Kidney epithelial cell (primary cell): ENCODE measurements around the gene CPLANE2. TPM values are rescaled to one million over a fixed set of nuclear protein-coding genes. Genes with fewer than 3 reads are reported as not detected.
"Not testable (repeated sequence)": the region's sequence is repeated elsewhere in the genome, so short reads cannot be mapped to it uniquely, and the experiment has no call there.

Source experiments
- DNase-seq: peaks from one replicate; pipeline ENCODE4 v3.0.0-alpha.2; 2010; ENCODE audit warnings: low read depth
- H3K27me3 ChIP-seq: 2 replicates; pipeline ENCODE4 v1.6.0; 2011; ENCODE audit warnings: low read length; ENCODE audit not compliant: control insufficient read depth, insufficient read depth
- H3K36me3 ChIP-seq: 2 replicates; pipeline ENCODE4 v1.5.1; 2011; ENCODE audit warnings: low read length; ENCODE audit not compliant: control insufficient read depth, insufficient read depth
- H3K4me3 ChIP-seq: 2 replicates; pipeline ENCODE4 v1.5.1; 2011; ENCODE audit warnings: low read depth, mild to moderate bottlenecking, control low read depth, low read length
- CTCF ChIP-seq: IDR thresholded peaks from 2 replicates; pipeline ENCODE4 v1.5.1; 2011; ENCODE audit warnings: mild to moderate bottlenecking, moderate library complexity, low read length, control low read depth, inconsistent platforms; ENCODE audit not compliant: insufficient read depth, poor library complexity, severe bottlenecking
- total RNA-seq: library from RNA; depleted of rRNA; stranded (reverse); fragments of >200 nt; gene quantifications from 2 replicates; pipeline ENCODE4 v1.2.3, GENCODE V29; 2015

Gene CPLANE2
- total RNA-seq, 1 donor from 2014 or later, result 3.5 TPM

GRCh38 chr1:16198444-16199156, 38.4 kb downstream of the CPLANE2 start:
- no peak for DNase-seq
- Histone ChIP-seq H3K27me3 (no peaks in the 10 kb centered on the region), H3K36me3 (no peaks in the 10 kb centered on the region), H3K4me3 (no peak overlapping the region)
- no peak for TF ChIP-seq CTCF

GRCh38 chr1:16196874-16197273, 40.1 kb downstream of the CPLANE2 start:
- H3K4me3 ChIP-seq, result no peak overlapping the region
- no peak for TF ChIP-seq CTCF
- H3K27me3 ChIP-seq, result no peaks in the 10 kb centered on the region
- H3K36me3 ChIP-seq, result no peaks in the 10 kb centered on the region
- no peak for DNase-seq

GRCh38 chr1:16196139-16196538, 40.8 kb downstream of the CPLANE2 start:
- H3K36me3 ChIP-seq, DNase-seq, H3K27me3 ChIP-seq, H3K4me3 ChIP-seq: not testable (repeated sequence)

GRCh38 chr1:16195518-16195905, 41.5 kb downstream of the CPLANE2 start:
- no peaks in the 10 kb centered on the region for H3K27me3 ChIP-seq
- no peaks in the 10 kb centered on the region for H3K36me3 ChIP-seq
- no peak for TF ChIP-seq CTCF
- no peak overlapping the region for H3K4me3 ChIP-seq
- no peak for DNase-seq

GRCh38 chr1:16191916-16192546, 45.0 kb downstream of the CPLANE2 start:
- Histone ChIP-seq H3K4me3 (no peak overlapping the region), H3K27me3 (no peaks in the 10 kb centered on the region), H3K36me3 (no peaks in the 10 kb centered on the region)
- DNase-seq, result no peak
- TF ChIP-seq CTCF, result no peak

GRCh38 chr1:16191309-16191708, 45.7 kb downstream of the CPLANE2 start:
- H3K4me3 ChIP-seq, result no peak overlapping the region
- no peak for TF ChIP-seq CTCF
- no peaks in the 10 kb centered on the region for H3K36me3 ChIP-seq
- no peaks in the 10 kb centered on the region for H3K27me3 ChIP-seq
- no peak for DNase-seq
